HFFc6 (cell line): ENCODE measurements around the gene NFE2L1. TPM values are rescaled to one million over a fixed set of nuclear protein-coding genes. Genes with fewer than 3 reads are reported as not detected.

ENCODE experiments used
- DNase-seq: peaks from one replicate; pipeline ENCODE4 v3.0.0-alpha.2; 2018
- H3K27ac Mint-ChIP-seq: 2 replicates; pipeline ENCODE4 v1.8.0; 2020; ENCODE audit warnings: mild to moderate bottlenecking, mixed read lengths
- H3K27me3 Mint-ChIP-seq: 2 replicates; pipeline ENCODE4 v1.8.0; 2021; ENCODE audit warnings: mild to moderate bottlenecking, moderate library complexity, mixed read lengths; ENCODE audit not compliant: insufficient read depth
- H3K36me3 Mint-ChIP-seq: 2 replicates; pipeline ENCODE4 v1.8.0; 2021; ENCODE audit warnings: low read depth, mixed read lengths
- H3K4me1 Mint-ChIP-seq: 2 replicates; pipeline ENCODE4 v1.8.0; 2020; ENCODE audit warnings: low read depth, mixed read lengths
- H3K4me3 Mint-ChIP-seq: 2 replicates; pipeline ENCODE4 v1.8.0; 2020; ENCODE audit warnings: mild to moderate bottlenecking, moderate library complexity, mixed read lengths
- H3K9me3 Mint-ChIP-seq: 2 replicates; pipeline ENCODE4 v1.8.0; 2020; ENCODE audit warnings: mild to moderate bottlenecking, mixed read lengths
- CTCF ChIP-seq: fragments of 200-600 bp; sonication (generic); IDR thresholded peaks from 2 replicates; pipeline ENCODE4 v1.5.0; 2021; ENCODE audit warnings: antibody characterized with exemption, mild to moderate bottlenecking
- total RNA-seq, 6 experiments: library from RNA; stranded (reverse); fragmentation: NEBNext Ultra II Directional; extraction: Animal tissue kit (Norgen Biotek cat#: 25700); gene quantifications; 2 replicates in 1 of 6; 3 replicates in 5 of 6; pipeline ENCODE4 v1.2.3, GENCODE V29; 2021

NFE2L1 gene
- total RNA-seq, 6 experiments from 2014 or later: 181 to 207 (median 193) TPM

GRCh38 chr17:48011405-48012150 lies 36.6 kb upstream of the NFE2L1 start:
- Mint-ChIP-seq H3K27ac (peak overlapping the region; percentile 46), H3K27me3 (peaks cover 8% of the 10 kb centered on the region), H3K9me3 (no peaks in the 10 kb centered on the region), H3K36me3 (no peaks in the 10 kb centered on the region), H3K4me1 (peaks cover 18% of the 10 kb centered on the region), H3K4me3 (peak overlapping the region; percentile 75)
- peak; percentile 47 for DNase-seq
- peak; percentile 69 for TF ChIP-seq CTCF

- no peaks in the 10 kb centered on the region for H3K9me3 Mint-ChIP-seq
- no peak for DNase-seq
- TF ChIP-seq CTCF: no peak
- H3K36me3 Mint-ChIP-seq: no peaks in the 10 kb centered on the region
- peaks cover 18% of the 10 kb centered on the region for H3K4me1 Mint-ChIP-seq
- no peak overlapping the region for H3K27ac Mint-ChIP-seq
- peak overlapping the region; percentile 75 for H3K4me3 Mint-ChIP-seq
- peaks cover 8% of the 10 kb centered on the region for H3K27me3 Mint-ChIP-seq
Observed at GRCh38 chr17:48012151-48012520, 36.0 kb upstream of the NFE2L1 start.

GRCh38 chr17:48012654-48013053 lies 35.5 kb upstream of the NFE2L1 start:
- no peak overlapping the region for H3K27ac Mint-ChIP-seq
- H3K4me3 Mint-ChIP-seq: peak overlapping the region; percentile 64
- H3K4me1 Mint-ChIP-seq: peaks cover 18% of the 10 kb centered on the region
- no peaks in the 10 kb centered on the region for H3K9me3 Mint-ChIP-seq
- no peaks in the 10 kb centered on the region for H3K36me3 Mint-ChIP-seq
- TF ChIP-seq CTCF: no peak
- DNase-seq: no peak
- peaks cover 8% of the 10 kb centered on the region for H3K27me3 Mint-ChIP-seq

- Mint-ChIP-seq H3K27me3 (peaks cover 8% of the 10 kb centered on the region), H3K4me3 (no peak overlapping the region), H3K9me3 (no peaks in the 10 kb centered on the region), H3K36me3 (no peaks in the 10 kb centered on the region), H3K27ac (no peak overlapping the region), H3K4me1 (peaks cover 18% of the 10 kb centered on the region)
- no peak for DNase-seq
- TF ChIP-seq CTCF: no peak
Observed at GRCh38 chr17:48013876-48014594, 34.1 kb upstream of the NFE2L1 start.

GRCh38 chr17:48014595-48015111 lies 33.5 kb upstream of the NFE2L1 start:
- H3K36me3 Mint-ChIP-seq: no peaks in the 10 kb centered on the region
- peaks cover 18% of the 10 kb centered on the region for H3K4me1 Mint-ChIP-seq
- no peak overlapping the region for H3K27ac Mint-ChIP-seq
- no peak overlapping the region for H3K4me3 Mint-ChIP-seq
- H3K27me3 Mint-ChIP-seq: peaks cover 8% of the 10 kb centered on the region
- no peaks in the 10 kb centered on the region for H3K9me3 Mint-ChIP-seq
- DNase-seq: no peak
- TF ChIP-seq CTCF: no peak
